GM21515 (cell line): Measurements from ENCODE around the gene CDH4.
"Not testable (repeated sequence)": the region's sequence is repeated elsewhere in the genome, so short reads cannot be mapped to it uniquely, and the experiment has no call there.

ENCODE experiments used
- ATAC-seq: cut with Tn5 transposase; IDR thresholded peaks from one replicate; pipeline ENCODE4 v1.9.1; 2021; ENCODE audit not compliant: unreplicated experiment

Gene CDH4

GRCh38 chr20:61453623-61454022 is 201.6 kb downstream of the CDH4 start:
- not testable (repeated sequence) for ATAC-seq

GRCh38 chr20:61454053-61454452 is 202.0 kb downstream of the CDH4 start:
- no peak for ATAC-seq

- no peak for ATAC-seq
Observed at GRCh38 chr20:61455508-61456215, 203.6 kb downstream of the CDH4 start.

- no peak for ATAC-seq
Observed at GRCh38 chr20:61457725-61458124, 205.7 kb downstream of the CDH4 start.

GRCh38 chr20:61458146-61458746 is 206.2 kb downstream of the CDH4 start:
- no peak for ATAC-seq

GRCh38 chr20:61459266-61459665 is 207.2 kb downstream of the CDH4 start:
- no peak for ATAC-seq

- ATAC-seq = no peak
Observed at GRCh38 chr20:61459705-61460104, 207.6 kb downstream of the CDH4 start.

- ATAC-seq = no peak
Observed at GRCh38 chr20:61460261-61461052, 208.4 kb downstream of the CDH4 start.

- no peak for ATAC-seq
Observed at GRCh38 chr20:61461461-61461860, 209.4 kb downstream of the CDH4 start.

- ATAC-seq = no peak
Observed at GRCh38 chr20:61464307-61465303, 212.5 kb downstream of the CDH4 start.

- ATAC-seq = no peak
Observed at GRCh38 chr20:61475729-61476128, 223.7 kb downstream of the CDH4 start.

GRCh38 chr20:61476956-61477355 is 224.9 kb downstream of the CDH4 start:
- no peak for ATAC-seq

- no peak for ATAC-seq
Observed at GRCh38 chr20:61477451-61477861, 225.4 kb downstream of the CDH4 start.

- ATAC-seq = no peak
Observed at GRCh38 chr20:61478094-61478493, 226.0 kb downstream of the CDH4 start.

GRCh38 chr20:61478611-61479305 is 226.7 kb downstream of the CDH4 start:
- no peak for ATAC-seq

- not testable (repeated sequence) for ATAC-seq
Observed at GRCh38 chr20:61479433-61479832, 227.4 kb downstream of the CDH4 start.

GRCh38 chr20:61480158-61480825 is 228.2 kb downstream of the CDH4 start:
- ATAC-seq = no peak

- ATAC-seq = no peak
Observed at GRCh38 chr20:61482056-61482887, 230.2 kb downstream of the CDH4 start.

- ATAC-seq = no peak
Observed at GRCh38 chr20:61482901-61483300, 230.8 kb downstream of the CDH4 start.
